ENCODE data around the gene RAB30. TPM values are rescaled to one million over a fixed set of nuclear protein-coding genes. Genes with fewer than 3 reads are reported as not detected.

Gene RAB30
- polyA plus RNA-seq, 3 donors: 0.11 to 0.67 (median 0.54) TPM

GRCh38 chr11:82976786-82977185, 94.9 kb downstream of the RAB30 start:
- H3K9me3 ChIP-seq (replicated peaks in 1 of 2; ENCODE audit: control insufficient read depth in 1 of 2, insufficient read depth in 1 of 2, low read length in 2 of 2): no peaks in the 10 kb centered on the region
- H3K27ac ChIP-seq (ENCODE audit: low read depth in 1 of 2, low read length in 2 of 2): no peak overlapping the region
- Mint-ChIP-seq H3K4me1 (peaks cover 1% of the 10 kb centered on the region), H3K4me3 (no peak overlapping the region), H3K27me3 (ENCODE audit: low read depth in 3 of 3) (no peaks in the 10 kb centered on the region), H3K27ac (no peak overlapping the region), H3K36me3 (no peaks in the 10 kb centered on the region), H3K9me3 (no peaks in the 10 kb centered on the region)
- no peak overlapping the region for H3K4me3 ChIP-seq (replicated peaks in 1 of 3; ENCODE audit: low read depth in 2 of 3, low read length in 3 of 3)
- no peaks in the 10 kb centered on the region for H3K27me3 ChIP-seq (ENCODE audit: control insufficient read depth in 2 of 2, insufficient read depth in 2 of 2, low read length in 2 of 2)
- H3K36me3 ChIP-seq (replicated peaks in 1 of 2; ENCODE audit: control insufficient read depth in 1 of 2, insufficient read depth in 2 of 2, low read length in 2 of 2): no peaks in the 10 kb centered on the region
- H3K9ac ChIP-seq (ENCODE audit: insufficient read depth, low read length, poor library complexity, severe bottlenecking): no peak overlapping the region
- H4K20me1 ChIP-seq (ENCODE audit: insufficient read depth, low read length): no peaks in the 10 kb centered on the region
- DNase-seq: no peak
- H3K4me1 ChIP-seq (ENCODE audit: control insufficient read depth in 1 of 2, insufficient read depth in 2 of 2, low read length in 2 of 2): no peaks in the 10 kb centered on the region
- TF ChIP-seq CTCF (IDR thresholded peaks at IDR 0.05): no peak
- intact Hi-C loops (cut with micrococcal nuclease): no loop called here
- no peak overlapping the region for H3K4me2 ChIP-seq (replicated peaks; ENCODE audit: extremely low read depth, low read length, poor library complexity, severe bottlenecking)
- no peaks in the 10 kb centered on the region for H3K79me2 ChIP-seq (ENCODE audit: insufficient read depth, low read length)
- no peak overlapping the region for H2AFZ ChIP-seq (ENCODE audit: insufficient read depth, low read depth, low read length, poor library complexity, severe bottlenecking)

GRCh38 chr11:82975882-82976281, 95.8 kb downstream of the RAB30 start:
- Mint-ChIP-seq H3K9me3 (peaks cover 0 to 8% (median 5%) of the 10 kb centered on the region in 7 donors), H3K4me3 (no peak overlapping the region), H3K4me1 (peaks cover 6% of the 10 kb centered on the region), H3K36me3 (no peaks in the 10 kb centered on the region), H3K27ac (no peak overlapping the region), H3K27me3 (ENCODE audit: low read depth in 3 of 3) (peaks cover 0 to 2% (median 0%) of the 10 kb centered on the region in 3 donors)
- Histone ChIP-seq H3K27ac (ENCODE audit: low read depth in 1 of 2, low read length in 2 of 2) (no peak overlapping the region), H2AFZ (ENCODE audit: insufficient read depth, low read depth, low read length, poor library complexity, severe bottlenecking) (no peak overlapping the region), H3K4me3 (replicated peaks in 1 of 3; ENCODE audit: low read depth in 2 of 3, low read length in 3 of 3) (no peak overlapping the region), H3K9me3 (replicated peaks in 1 of 2; ENCODE audit: control insufficient read depth in 1 of 2, insufficient read depth in 1 of 2, low read length in 2 of 2) (peaks cover 0 to 2% of the 10 kb centered on the region in 2 donors), H3K36me3 (replicated peaks in 1 of 2; ENCODE audit: control insufficient read depth in 1 of 2, insufficient read depth in 2 of 2, low read length in 2 of 2) (no peaks in the 10 kb centered on the region), H4K20me1 (ENCODE audit: insufficient read depth, low read length) (no peaks in the 10 kb centered on the region), H3K27me3 (ENCODE audit: control insufficient read depth in 2 of 2, insufficient read depth in 2 of 2, low read length in 2 of 2) (no peaks in the 10 kb centered on the region), H3K79me2 (ENCODE audit: insufficient read depth, low read length) (no peaks in the 10 kb centered on the region), H3K4me2 (replicated peaks; ENCODE audit: extremely low read depth, low read length, poor library complexity, severe bottlenecking) (no peak overlapping the region), H3K9ac (ENCODE audit: insufficient read depth, low read length, poor library complexity, severe bottlenecking) (no peak overlapping the region), H3K4me1 (ENCODE audit: control insufficient read depth in 1 of 2, insufficient read depth in 2 of 2, low read length in 2 of 2) (no peaks in the 10 kb centered on the region)
- intact Hi-C loops (cut with micrococcal nuclease): no loop called here
- no peak for TF ChIP-seq CTCF (IDR thresholded peaks at IDR 0.05)
- DNase-seq: no peak

Measured in CD14-positive monocyte (primary cell).